ENCODE data around the gene SPRY4.

GRCh38 chr5:142306077-142306502 is 18.7 kb downstream of the SPRY4 start:
- TF ChIP-seq, protein P1, sequence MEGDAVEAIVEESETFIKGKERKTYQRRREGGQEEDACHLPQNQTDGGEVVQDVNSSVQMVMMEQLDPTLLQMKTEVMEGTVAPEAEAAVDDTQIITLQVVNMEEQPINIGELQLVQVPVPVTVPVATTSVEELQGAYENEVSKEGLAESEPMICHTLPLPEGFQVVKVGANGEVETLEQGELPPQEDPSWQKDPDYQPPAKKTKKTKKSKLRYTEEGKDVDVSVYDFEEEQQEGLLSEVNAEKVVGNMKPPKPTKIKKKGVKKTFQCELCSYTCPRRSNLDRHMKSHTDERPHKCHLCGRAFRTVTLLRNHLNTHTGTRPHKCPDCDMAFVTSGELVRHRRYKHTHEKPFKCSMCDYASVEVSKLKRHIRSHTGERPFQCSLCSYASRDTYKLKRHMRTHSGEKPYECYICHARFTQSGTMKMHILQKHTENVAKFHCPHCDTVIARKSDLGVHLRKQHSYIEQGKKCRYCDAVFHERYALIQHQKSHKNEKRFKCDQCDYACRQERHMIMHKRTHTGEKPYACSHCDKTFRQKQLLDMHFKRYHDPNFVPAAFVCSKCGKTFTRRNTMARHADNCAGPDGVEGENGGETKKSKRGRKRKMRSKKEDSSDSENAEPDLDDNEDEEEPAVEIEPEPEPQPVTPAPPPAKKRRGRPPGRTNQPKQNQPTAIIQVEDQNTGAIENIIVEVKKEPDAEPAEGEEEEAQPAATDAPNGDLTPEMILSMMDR (IDR thresholded peaks at IDR 0.05; ENCODE audit: insufficient read depth, low read depth, low read length) = no peak
- TF ChIP-seq EZH2 (IDR thresholded peaks at IDR 0.05; ENCODE audit: insufficient read depth, low read length) = no peak

All from astrocyte (in vitro differentiated cells and primary cell).